GM23338 (cell line): Measurements from ENCODE around the gene COX8A. TPM values are rescaled to one million over a fixed set of nuclear protein-coding genes. Genes with fewer than 3 reads are reported as not detected.

Experiments used
- ATAC-seq: fragments of 200-7000 bp; cut with Tn5 transposase; 3 replicates; pipeline ENCODE4 v1.9.1; 2020
- DNase-seq: peaks from one replicate; pipeline ENCODE4 v3.0.0-alpha.2; 2015; ENCODE audit warnings: low spot score
- H2AFZ ChIP-seq: fragments of 200-600 bp; sonication (generic); 2 replicates; pipeline ENCODE4 v1.8.0; 2016; ENCODE audit warnings: antibody characterized with exemption, mild to moderate bottlenecking, moderate library complexity
- H3F3A ChIP-seq: fragments of 200-600 bp; sonication (generic); replicated peaks from 2 replicates; pipeline ENCODE4 v1.8.0; 2017; ENCODE audit warnings: antibody characterized with exemption, mixed run types, low read depth
- H3K27ac ChIP-seq: fragments of 200-600 bp; sonication (generic); 2 replicates; pipeline ENCODE4 v1.6.1; 2016; ENCODE audit warnings: low read depth
- H3K27me3 ChIP-seq: fragments of 200-600 bp; sonication (generic); 2 replicates; pipeline ENCODE4 v1.8.0; 2016; ENCODE audit warnings: mild to moderate bottlenecking, mixed run types, moderate library complexity; ENCODE audit not compliant: insufficient read depth
- H3K36me3 ChIP-seq: fragments of 200-600 bp; sonication (generic); 2 replicates; pipeline ENCODE4 v1.8.0; 2016; ENCODE audit warnings: mild to moderate bottlenecking; ENCODE audit not compliant: insufficient read depth
- H3K4me1 ChIP-seq: fragments of 200-600 bp; sonication (generic); 2 replicates; pipeline ENCODE4 v1.8.0; 2016; ENCODE audit warnings: mild to moderate bottlenecking, moderate library complexity; ENCODE audit not compliant: insufficient read depth
- H3K4me2 ChIP-seq: fragments of 200-600 bp; sonication (generic); 2 replicates; pipeline ENCODE4 v1.7.1; 2017; ENCODE audit warnings: mixed run types
- H3K4me3 ChIP-seq: fragments of 200-600 bp; sonication (generic); 2 replicates; pipeline ENCODE4 v1.6.1; 2016; ENCODE audit warnings: mixed run types
- H3K79me2 ChIP-seq: fragments of 200-600 bp; sonication (generic); replicated peaks from 2 replicates; pipeline ENCODE4 v1.8.0; 2017; ENCODE audit warnings: mild to moderate bottlenecking; ENCODE audit not compliant: insufficient read depth
- H3K9me2 ChIP-seq: fragments of 200-600 bp; sonication (generic); 2 replicates; pipeline ENCODE4 v1.8.0; 2017; ENCODE audit not compliant: insufficient read depth
- H4K20me1 ChIP-seq: fragments of 200-600 bp; sonication (generic); replicated peaks from 2 replicates; pipeline ENCODE4 v1.8.0; 2017; ENCODE audit warnings: mild to moderate bottlenecking; ENCODE audit not compliant: insufficient read depth
- H3K27ac Mint-ChIP-seq: 2 replicates; pipeline ENCODE4 v1.8.0; 2020; ENCODE audit warnings: inconsistent platforms, mild to moderate bottlenecking, moderate library complexity, mixed read lengths
- H3K27me3 Mint-ChIP-seq: 3 replicates; pipeline ENCODE4 v1.8.0; 2022; ENCODE audit warnings: low read depth, mild to moderate bottlenecking, moderate library complexity, mixed read lengths, inconsistent platforms; ENCODE audit not compliant: insufficient read depth, poor library complexity
- H3K36me3 Mint-ChIP-seq: 3 replicates; pipeline ENCODE4 v1.8.0; 2021; ENCODE audit warnings: low read depth, mild to moderate bottlenecking, inconsistent platforms, moderate library complexity, mixed read lengths
- H3K4me1 Mint-ChIP-seq: 3 replicates; pipeline ENCODE4 v1.8.0; 2020; ENCODE audit warnings: mild to moderate bottlenecking, inconsistent platforms, mixed read lengths
- H3K4me3 Mint-ChIP-seq: 3 replicates; pipeline ENCODE4 v1.8.0; 2021; ENCODE audit warnings: moderate library complexity, mild to moderate bottlenecking, inconsistent platforms, mixed read lengths
- H3K9me3 Mint-ChIP-seq: 3 replicates; pipeline ENCODE4 v1.8.0; 2020; ENCODE audit warnings: moderate library complexity, mild to moderate bottlenecking, inconsistent platforms, mixed read lengths
- CREB1 ChIP-seq: fragments of 250-450 bp; sonication (Bioruptor Pico); IDR thresholded peaks from 2 replicates; pipeline ENCODE4 v1.5.0; 2020; ENCODE audit warnings: low read depth, mild to moderate bottlenecking, moderate library complexity
- EZH2 ChIP-seq: fragments of 200-600 bp; sonication (generic); IDR thresholded peaks from one replicate; pipeline ENCODE4 v1.8.0; 2017; ENCODE audit warnings: antibody characterized with exemption, mild to moderate bottlenecking, low read depth; ENCODE audit not compliant: unreplicated experiment
- EZH2phosphoT487 ChIP-seq: fragments of 200-600 bp; sonication (generic); IDR thresholded peaks from one replicate; pipeline ENCODE4 v1.8.1; 2018; ENCODE audit warnings: antibody characterized with exemption; ENCODE audit not compliant: unreplicated experiment
- JUNB ChIP-seq: IDR thresholded peaks from one replicate; pipeline ENCODE4 v1.6.1; 2016; ENCODE audit warnings: antibody characterized with exemption; ENCODE audit not compliant: unreplicated experiment
- NANOG ChIP-seq: IDR thresholded peaks from 2 replicates; pipeline ENCODE4 v1.6.1; 2016; ENCODE audit warnings: antibody characterized with exemption, borderline replicate concordance
- POLR2AphosphoS5 ChIP-seq: IDR thresholded peaks from 2 replicates; pipeline ENCODE4 v1.6.1; 2016; ENCODE audit warnings: antibody characterized with exemption, low read depth
- REST ChIP-seq: IDR thresholded peaks from one replicate; pipeline ENCODE4 v1.6.1; 2018; ENCODE audit warnings: antibody characterized with exemption; ENCODE audit not compliant: unreplicated experiment
- STAT1 ChIP-seq: IDR thresholded peaks from one replicate; pipeline ENCODE4 v1.6.1; 2016; ENCODE audit warnings: antibody characterized with exemption; ENCODE audit not compliant: unreplicated experiment
- ZNF114 ChIP-seq: fragments of 250-450 bp; sonication (Bioruptor Pico); IDR thresholded peaks from 2 replicates; pipeline ENCODE4 v1.5.0; 2020; ENCODE audit warnings: mild to moderate bottlenecking, moderate library complexity
- ZNF331 ChIP-seq: fragments of 250-450 bp; sonication (Bioruptor Pico); IDR thresholded peaks from 2 replicates; pipeline ENCODE4 v1.5.0; 2020; ENCODE audit warnings: low read depth, mild to moderate bottlenecking, moderate library complexity
- ZNF462 ChIP-seq: fragments of 250-450 bp; sonication (Bioruptor Pico); IDR thresholded peaks from 2 replicates; pipeline ENCODE4 v1.5.0; 2020; ENCODE audit warnings: mild to moderate bottlenecking, moderate library complexity
- polyA plus RNA-seq: library from polyadenylated mRNA; unstranded; fragments of >200 nt; fragmentation: Nextera tagmentation; extraction: Ambion mirVana; gene quantifications from 2 replicates; pipeline ENCODE4 v1.2.1, GENCODE V29; 2016
- total RNA-seq: library from RNA; depleted of rRNA; stranded (reverse); fragments of >200 nt; shearing (Covaris generic); gene quantifications from 2 replicates; pipeline ENCODE4 v1.2.3, GENCODE V29; 2014
- TF ChIP-seq, protein P1 (sequence below), 2 experiments: fragments of 200-600 bp in 1 of 2; sonication (generic) in 1 of 2; conservative IDR thresholded peaks; 2 replicates each; pipeline versions ENCODE4 v1.5.1 to v1.6.1; 2016 to 2017; ENCODE audit warnings: antibody characterized with exemption in 2 of 2, low read depth in 2 of 2, mild to moderate bottlenecking in 2 of 2, moderate library complexity in 1 of 2
- TF ChIP-seq, protein P2 (sequence below): IDR thresholded peaks from 2 replicates; pipeline ENCODE4 v1.6.1; 2016; ENCODE audit warnings: antibody characterized with exemption

The COX8A gene
- total and polyA plus RNA-seq, 2 experiments from 2014 or later = 427 to 483 TPM

DNA sequence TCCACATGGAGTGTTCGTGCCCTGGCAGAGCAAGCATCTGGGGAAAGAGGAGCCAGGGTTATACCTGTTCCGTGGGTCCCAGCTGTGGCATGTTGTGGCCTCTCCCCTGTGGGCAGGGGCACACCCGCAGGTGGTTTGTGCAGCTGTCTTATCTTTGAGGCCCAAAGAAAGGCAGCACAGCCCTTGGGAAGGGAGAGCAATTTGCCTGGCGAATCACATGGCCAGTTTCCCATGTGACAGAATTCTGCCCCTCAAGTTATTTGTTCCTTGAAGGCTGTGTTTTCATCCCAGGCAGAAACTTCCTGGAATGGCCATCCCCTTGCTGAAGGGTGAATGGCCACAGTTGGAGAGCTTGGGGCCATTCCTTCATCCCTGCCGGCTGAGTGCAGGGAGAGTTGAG, 16.4 kb upstream of the COX8A start:
- H3K4me2 ChIP-seq = no peak overlapping the region
- no peak overlapping the region for H3K27ac Mint-ChIP-seq
- H3F3A ChIP-seq = peaks cover 4% of the 10 kb centered on the region; the same call in 1 of the 2 replicates
- H3K27ac ChIP-seq = no peak overlapping the region
- H3K4me3 ChIP-seq = no peak overlapping the region
- no peaks in the 10 kb centered on the region for H3K9me2 ChIP-seq
- no peak for ATAC-seq
- no peak overlapping the region for H2AFZ ChIP-seq
- TF ChIP-seq STAT1 (no peak), CREB1 (CRISPR knock-in tag) (no peak), ZNF331 (CRISPR knock-in tag) (no peak), ZNF462 (CRISPR knock-in tag) (no peak), EZH2 (no peak), NANOG (no peak), JUNB (no peak), POLR2AphosphoS5 (no peak), EZH2phosphoT487 (no peak), ZNF114 (CRISPR knock-in tag) (no peak), REST (no peak)
- TF ChIP-seq, protein P1, sequence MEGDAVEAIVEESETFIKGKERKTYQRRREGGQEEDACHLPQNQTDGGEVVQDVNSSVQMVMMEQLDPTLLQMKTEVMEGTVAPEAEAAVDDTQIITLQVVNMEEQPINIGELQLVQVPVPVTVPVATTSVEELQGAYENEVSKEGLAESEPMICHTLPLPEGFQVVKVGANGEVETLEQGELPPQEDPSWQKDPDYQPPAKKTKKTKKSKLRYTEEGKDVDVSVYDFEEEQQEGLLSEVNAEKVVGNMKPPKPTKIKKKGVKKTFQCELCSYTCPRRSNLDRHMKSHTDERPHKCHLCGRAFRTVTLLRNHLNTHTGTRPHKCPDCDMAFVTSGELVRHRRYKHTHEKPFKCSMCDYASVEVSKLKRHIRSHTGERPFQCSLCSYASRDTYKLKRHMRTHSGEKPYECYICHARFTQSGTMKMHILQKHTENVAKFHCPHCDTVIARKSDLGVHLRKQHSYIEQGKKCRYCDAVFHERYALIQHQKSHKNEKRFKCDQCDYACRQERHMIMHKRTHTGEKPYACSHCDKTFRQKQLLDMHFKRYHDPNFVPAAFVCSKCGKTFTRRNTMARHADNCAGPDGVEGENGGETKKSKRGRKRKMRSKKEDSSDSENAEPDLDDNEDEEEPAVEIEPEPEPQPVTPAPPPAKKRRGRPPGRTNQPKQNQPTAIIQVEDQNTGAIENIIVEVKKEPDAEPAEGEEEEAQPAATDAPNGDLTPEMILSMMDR (conservative IDR thresholded peaks at IDR 0.05; ENCODE audit: low read depth in 2 of 2) = no peak
- TF ChIP-seq, protein P2, sequence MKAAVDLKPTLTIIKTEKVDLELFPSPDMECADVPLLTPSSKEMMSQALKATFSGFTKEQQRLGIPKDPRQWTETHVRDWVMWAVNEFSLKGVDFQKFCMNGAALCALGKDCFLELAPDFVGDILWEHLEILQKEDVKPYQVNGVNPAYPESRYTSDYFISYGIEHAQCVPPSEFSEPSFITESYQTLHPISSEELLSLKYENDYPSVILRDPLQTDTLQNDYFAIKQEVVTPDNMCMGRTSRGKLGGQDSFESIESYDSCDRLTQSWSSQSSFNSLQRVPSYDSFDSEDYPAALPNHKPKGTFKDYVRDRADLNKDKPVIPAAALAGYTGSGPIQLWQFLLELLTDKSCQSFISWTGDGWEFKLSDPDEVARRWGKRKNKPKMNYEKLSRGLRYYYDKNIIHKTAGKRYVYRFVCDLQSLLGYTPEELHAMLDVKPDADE = no peak
- no peaks in the 10 kb centered on the region; the same call in 2 of the 3 replicates for H3K4me1 Mint-ChIP-seq
- no peak for DNase-seq
- H3K9me3 Mint-ChIP-seq = no peaks in the 10 kb centered on the region; the same call in 2 of the 3 replicates
- no peaks in the 10 kb centered on the region for H3K27me3 ChIP-seq
- no peaks in the 10 kb centered on the region; the same call in 1 of the 2 replicates for H3K36me3 ChIP-seq
- H3K4me3 Mint-ChIP-seq = no peak overlapping the region
- no peaks in the 10 kb centered on the region for H3K4me1 ChIP-seq
- no peaks in the 10 kb centered on the region; the same call in 1 of the 2 replicates for H4K20me1 ChIP-seq
- peaks cover 33% of the 10 kb centered on the region for H3K36me3 Mint-ChIP-seq
- H3K27me3 Mint-ChIP-seq = peaks cover 6% of the 10 kb centered on the region
- no peaks in the 10 kb centered on the region for H3K79me2 ChIP-seq
